GM18502 (cell line): ENCODE data around the gene FAAH2.
A peak's percentile ranks its signal among the peaks of the same experiment; 100 is the strongest.
"Not testable (repeated sequence)": the region's sequence is repeated elsewhere in the genome, so short reads cannot be mapped to it uniquely, and the experiment has no call there.

ENCODE experiments used
- ATAC-seq: cut with Tn5 transposase; IDR thresholded peaks from one replicate; pipeline ENCODE4 v1.9.1; 2021; ENCODE audit warnings: mild to moderate bottlenecking; ENCODE audit not compliant: unreplicated experiment, poor library complexity

Gene FAAH2, protein sequence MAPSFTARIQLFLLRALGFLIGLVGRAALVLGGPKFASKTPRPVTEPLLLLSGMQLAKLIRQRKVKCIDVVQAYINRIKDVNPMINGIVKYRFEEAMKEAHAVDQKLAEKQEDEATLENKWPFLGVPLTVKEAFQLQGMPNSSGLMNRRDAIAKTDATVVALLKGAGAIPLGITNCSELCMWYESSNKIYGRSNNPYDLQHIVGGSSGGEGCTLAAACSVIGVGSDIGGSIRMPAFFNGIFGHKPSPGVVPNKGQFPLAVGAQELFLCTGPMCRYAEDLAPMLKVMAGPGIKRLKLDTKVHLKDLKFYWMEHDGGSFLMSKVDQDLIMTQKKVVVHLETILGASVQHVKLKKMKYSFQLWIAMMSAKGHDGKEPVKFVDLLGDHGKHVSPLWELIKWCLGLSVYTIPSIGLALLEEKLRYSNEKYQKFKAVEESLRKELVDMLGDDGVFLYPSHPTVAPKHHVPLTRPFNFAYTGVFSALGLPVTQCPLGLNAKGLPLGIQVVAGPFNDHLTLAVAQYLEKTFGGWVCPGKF

DNA sequence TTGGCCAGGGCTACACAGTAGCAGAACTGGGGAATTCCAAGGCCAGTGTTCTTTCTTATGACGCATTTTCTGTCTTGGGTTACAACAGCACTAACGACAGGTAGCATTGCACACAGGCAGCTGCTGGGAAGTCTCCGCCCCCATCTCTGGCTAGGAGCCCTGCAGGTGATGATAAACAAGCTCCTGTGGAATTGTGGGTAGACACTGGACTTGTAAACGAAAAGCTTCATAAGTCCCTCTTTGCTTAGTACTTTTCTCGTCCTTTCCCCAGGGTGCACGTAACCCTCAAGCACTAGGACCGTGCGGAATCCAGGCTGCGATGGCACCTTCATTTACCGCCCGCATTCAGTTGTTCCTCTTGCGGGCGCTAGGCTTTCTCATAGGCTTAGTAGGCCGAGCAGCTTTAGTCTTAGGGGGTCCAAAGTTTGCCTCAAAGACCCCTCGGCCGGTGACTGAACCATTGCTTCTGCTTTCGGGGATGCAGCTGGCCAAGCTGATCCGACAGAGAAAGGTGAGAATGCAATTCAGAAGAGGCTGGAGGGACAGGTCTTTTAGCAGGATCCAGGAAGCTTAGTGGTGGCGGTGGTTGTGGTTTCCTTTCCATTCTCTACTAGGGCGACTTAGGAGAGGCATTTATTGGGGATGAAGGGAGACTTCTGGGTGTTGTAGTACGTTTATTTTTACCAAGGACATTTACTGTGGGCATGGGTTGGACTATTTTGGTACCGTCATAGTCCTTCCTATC is at the start of gene FAAH2:
Gene FAAH2 (plus strand): TSS at position 200 of the 745 bp plus-strand sequence. CDS start 120 bp downstream, at position 320.
- ATAC-seq = peak; percentile 92

DNA sequence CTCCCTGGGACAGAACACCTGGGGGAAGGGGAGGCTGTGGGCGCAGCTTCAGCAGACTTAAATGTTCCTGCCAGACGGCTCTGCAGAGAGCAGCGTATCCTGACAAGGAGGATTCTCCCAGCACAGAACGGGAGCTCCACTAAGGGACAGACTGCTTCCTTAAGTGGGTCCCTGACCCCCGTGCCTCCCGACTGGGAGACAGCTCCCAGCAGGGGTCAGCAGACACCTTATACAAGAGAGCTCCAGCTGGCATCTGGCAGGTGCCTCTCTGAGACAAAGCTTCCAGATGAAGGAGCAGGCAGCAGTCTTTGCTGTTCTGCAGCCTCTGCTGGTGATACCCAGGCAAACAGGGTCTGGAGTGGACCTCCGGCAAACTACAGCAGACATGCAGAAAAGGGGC is 44.5 kb upstream of the FAAH2 start:
- ATAC-seq = no peak

DNA sequence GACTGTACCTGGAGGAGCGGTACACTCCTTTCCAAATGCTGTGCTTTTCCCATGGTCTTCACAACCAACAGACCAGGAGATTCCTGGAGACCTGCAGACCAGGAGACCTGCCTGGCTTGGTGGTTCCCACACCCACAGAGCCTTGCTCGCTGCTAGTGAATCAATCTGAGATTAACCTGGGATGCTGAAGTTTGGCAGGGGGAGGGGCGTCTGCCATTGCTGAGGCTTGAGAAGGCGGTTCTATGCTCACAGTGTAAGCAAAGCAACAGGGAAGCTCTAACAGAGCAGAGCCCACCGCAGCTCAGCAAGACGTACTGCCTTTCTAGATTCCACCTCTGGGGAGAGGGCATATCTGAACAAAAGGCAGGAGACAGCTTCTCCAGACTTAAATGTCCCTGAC is 34.5 kb upstream of the FAAH2 start:
- no peak for ATAC-seq

DNA sequence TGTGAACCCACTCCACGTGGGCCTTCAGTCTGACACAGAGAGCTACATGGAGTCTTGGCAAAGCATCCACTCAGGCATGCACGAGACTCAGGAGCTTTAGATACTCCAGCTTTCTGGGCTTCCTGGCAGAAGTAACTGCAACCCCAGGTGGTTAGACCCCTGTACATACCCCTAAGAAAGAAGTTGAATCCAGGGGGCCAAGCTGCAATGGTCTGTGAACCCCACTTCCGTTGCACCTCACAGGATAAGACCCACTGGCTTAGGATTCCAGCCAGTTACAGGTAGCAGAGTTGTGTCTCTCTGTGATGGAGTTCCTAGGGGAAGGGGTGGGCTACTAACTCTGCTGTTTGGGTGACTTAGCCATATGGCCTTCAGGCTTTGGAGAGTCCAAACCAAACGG is 21.4 kb upstream of the FAAH2 start:
- ATAC-seq = no peak

DNA sequence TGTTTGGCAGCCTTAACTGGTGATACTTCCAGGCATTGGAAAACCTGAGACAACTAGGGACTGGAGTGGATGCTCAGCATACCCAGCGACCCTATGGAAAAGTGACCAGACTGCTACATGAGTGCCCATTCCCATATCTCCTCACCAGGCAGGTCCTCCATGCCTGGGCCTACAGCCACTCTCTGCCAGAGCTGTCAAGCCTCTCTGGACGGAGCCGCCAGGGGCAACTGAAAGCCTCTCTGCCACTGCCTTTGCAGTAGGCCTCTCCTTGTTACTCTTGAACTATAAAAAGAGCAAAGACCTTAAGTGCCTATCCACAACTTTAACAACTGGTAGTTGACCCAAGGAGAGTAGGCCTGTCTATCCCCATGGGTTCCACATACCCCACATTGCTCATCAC is 20.2 kb upstream of the FAAH2 start:
- no peak for ATAC-seq

DNA sequence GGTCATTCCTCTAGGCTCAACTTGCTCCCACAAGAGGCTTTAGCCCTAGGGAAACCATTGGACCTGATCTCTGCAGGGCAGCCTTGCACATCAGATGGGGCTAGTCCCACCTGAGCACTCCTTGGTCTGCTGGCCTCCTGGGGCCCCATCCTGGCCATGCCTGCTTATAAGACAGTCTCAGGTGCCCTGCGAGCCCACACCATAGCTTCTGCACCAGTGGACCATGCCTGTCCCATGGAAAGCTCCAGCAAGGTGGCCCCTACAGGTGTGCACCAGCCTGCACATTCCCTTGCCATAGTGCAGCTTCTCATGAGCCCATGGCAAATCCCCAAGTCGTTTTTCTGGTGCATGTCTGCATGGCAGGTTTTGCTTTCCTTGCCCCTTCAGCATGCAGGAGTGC is 19.6 kb upstream of the FAAH2 start:
- no peak for ATAC-seq

DNA sequence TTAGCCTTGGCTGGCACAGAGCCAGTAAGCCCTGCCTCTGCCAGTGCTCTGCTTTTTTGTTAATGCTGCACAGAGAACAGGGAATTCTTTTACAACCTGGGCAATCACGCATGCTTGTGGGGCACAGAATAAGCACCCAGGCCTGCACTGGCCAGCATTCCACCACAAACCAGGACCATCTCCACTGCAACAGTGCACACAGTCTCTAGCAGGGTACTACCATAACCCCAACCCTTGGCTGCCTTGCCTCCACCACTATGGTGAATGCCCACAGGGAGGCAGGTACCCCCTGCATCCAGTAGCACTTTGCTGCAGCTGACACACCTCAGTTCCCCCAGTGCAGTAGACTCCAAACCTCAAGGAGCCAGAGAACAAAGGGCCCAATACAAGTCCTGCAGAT is 19.2 kb upstream of the FAAH2 start:
- ATAC-seq = no peak

DNA sequence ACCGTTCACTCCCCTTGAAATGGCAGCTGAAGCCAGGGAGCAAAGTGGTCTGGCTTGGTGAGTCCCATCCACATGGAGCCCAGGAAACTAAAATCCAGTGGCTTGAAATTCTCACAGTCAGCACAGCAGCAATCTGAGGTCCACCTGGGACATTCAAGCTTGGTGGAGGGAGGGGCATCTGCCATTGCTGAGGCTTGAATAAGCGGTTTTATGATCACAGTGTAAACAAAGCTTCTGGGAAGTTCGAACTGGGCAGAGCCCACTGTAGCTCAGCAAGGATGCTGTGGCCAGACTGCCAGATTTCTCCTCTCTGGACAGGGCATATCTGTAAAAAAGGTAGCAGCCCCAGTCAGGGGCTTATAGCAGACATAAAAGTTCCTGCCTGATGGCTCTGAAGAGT is 15.5 kb upstream of the FAAH2 start:
- ATAC-seq = no peak

DNA sequence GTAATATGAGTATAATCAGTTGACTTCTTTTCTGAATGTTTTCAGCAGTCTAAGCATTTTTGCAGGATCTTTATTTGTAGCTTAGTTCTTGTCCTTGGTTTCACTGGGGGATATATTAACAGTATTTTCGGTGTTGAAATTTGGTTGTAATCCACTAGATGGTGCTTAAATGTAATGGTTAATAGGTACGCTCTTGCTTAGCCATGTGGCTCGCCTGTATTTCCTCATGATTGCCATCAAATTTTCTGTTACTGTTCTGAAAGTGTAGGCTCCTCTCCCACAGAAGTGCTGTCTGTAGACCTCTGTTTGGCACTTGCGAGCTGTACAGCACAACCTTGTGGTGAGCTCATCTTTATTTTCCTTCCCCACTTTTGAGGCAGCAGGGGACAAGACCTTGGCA is 3.9 kb upstream of the FAAH2 start:
- ATAC-seq = no peak

DNA sequence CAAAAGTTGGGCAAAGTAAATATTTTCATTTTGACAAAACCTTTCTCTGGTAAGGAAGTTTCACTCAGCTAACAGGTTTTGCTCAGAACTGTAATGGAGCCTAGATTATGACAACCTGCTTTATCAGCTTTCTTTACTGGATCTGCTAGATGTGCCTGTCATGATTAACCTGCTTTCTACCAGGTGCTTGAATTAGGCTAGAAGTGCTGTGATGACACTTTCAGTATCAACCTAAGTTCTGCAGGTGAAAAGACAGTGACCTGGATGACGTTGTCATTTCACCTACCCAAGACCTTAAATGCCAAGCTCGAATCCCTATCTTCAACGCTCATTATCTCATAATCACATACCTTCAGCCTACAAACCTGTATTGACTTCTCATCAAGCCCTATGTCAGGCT is 1.5 kb upstream of the FAAH2 start:
- no peak for ATAC-seq

DNA sequence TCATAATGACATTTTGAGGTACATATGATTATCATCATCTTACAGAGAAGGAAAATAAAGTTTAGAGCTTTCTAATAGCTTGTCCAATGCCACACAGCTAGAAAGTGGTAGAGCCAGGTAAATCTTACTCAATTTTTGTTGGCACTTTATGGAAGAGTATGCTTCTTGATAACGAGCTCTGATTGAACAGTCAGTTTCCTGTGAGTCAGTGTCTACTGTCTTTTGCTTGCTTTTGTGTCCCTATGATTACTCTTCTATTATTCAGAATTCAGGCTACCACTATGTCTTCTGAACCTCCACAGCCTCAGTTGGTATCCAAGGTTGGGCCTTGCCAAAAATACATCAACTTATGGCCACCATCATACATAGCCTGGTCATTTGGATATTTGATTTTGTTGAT is 2.6 kb downstream of the FAAH2 start:
- no peak for ATAC-seq

DNA sequence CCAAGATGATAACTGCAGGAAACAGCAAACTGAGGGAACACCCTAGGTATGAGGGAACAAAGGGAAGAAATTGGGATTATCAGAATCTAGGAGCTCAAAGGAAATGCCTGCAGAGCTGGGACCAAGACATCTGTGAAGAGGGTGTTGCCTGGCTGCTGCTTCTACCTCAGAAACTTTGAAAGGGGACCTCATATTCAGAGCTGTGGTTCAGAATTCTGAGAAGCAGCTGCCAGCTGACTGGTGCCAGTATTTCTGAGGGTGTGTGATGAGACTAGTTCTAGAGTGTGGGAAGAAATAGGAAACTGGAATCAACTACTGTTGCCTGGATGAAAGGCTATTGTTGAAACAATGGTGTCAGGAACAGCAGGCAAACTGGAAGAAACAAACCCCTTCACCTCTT is 8.5 kb downstream of the FAAH2 start:
- ATAC-seq = no peak

DNA sequence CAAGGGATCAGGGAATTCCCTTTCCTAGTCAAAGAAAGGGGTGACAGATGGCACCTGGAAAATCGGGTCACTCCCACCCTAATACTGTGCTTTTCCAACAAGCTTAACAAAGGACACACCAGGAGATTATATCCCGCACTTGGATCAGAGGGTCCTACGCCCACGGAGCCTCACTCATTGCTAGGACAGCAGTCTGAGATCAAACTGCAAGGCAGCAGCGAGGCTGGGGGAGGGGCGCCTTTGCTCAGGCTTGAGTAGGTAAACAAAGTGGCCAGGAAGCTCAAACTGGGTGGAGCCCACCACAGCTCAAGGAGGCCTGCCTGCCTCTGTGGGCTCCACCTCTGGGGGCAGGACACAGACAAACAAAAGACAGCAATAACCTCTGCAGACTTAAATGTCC is 9.2 kb downstream of the FAAH2 start:
- not testable (repeated sequence) for ATAC-seq

DNA sequence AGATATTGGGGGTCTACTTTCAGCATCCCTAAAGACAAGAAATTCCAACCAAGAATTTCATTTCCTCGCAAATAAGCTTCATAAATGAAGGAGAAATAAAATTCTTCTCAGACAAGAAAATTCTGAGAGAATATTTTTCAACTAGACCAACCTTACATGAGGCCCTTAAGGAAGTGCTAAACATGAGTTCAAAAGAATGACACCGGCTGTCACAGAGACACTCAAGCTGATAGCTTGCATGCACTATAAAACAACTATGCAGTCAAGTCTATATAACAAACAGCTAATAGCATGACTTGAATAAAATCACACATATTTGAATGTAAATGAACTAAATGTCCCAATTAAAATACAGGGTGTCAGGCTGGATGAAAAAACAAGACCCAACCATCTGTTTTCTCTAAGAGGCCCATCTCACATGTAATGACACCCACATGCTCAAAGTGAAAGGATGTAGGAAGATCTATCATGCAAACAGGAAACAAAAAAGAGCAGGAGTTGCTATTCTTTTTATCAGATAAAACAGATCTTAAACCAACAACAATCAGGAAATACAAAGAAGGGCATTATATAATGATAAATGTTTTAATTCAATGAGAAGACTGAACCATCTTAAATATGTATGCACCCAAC is 27.2 kb downstream of the FAAH2 start:
- no peak for ATAC-seq

DNA sequence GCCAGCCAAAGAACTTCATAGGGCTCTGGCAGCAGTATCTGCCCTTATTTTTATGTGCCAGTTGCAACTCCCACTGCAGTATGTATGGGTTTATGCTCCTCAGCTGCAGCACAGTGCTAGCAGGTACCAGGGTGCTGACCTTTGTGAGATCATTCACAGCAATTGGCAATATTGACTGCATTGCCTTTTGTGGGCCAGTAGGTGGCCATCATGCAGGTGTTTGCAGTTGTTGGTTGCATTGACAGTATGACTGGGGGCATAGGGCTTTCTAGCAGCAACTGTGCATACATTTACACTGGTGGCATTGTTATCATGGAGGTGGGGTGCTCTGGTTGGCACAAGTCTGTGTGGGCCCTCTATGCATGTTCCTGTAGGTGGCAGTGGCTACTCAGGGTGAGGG is 42.5 kb downstream of the FAAH2 start:
- ATAC-seq = no peak

DNA sequence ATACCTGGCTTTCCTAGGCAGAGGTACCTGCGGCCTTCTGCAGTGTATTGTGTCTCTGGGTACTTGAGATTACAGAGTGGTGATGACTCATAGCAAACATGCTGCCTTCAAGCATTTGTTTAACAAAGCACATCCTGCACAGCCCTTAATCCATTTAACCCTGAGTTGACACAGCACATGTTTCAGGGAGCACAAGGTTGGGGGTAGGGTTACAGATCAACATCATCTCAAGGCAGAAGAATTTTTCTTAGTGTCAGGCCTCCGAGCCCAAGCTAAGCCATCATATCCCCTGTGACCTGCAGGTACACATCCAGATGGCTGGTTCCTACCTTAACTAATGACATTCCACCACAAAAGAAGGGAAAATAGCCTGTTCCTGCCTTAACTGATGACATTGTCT is 49.3 kb downstream of the FAAH2 start:
- not testable (repeated sequence) for ATAC-seq

DNA sequence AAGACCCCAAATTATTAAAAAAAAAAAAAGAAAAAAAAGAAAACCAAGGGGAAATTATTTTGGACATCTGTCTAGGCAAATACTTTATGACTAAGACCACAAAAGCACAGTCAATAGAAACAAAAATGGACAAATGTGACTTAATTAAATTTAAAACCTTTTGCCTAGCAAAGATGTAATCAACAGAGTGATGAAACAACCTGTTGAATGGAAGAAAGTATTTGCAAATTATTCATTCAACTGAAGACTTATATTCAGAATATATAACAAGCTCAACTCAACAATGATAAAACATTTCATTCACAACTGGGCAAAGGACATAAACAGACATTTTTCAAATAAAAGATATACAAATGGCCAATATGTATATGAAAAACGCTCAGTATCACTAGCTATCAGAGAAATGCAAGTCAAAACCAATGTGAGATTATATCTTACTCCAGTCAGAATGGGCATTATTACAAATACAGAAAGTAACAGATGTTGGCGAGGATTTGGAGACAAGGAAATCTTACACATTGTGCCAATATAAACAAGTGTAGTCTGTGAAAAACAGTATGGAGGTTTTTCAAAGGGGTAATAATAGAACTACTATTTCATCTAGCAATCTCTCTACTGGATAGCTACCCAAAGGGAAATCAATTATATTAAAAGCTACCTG is 67.1 kb downstream of the FAAH2 start:
- no peak for ATAC-seq

DNA sequence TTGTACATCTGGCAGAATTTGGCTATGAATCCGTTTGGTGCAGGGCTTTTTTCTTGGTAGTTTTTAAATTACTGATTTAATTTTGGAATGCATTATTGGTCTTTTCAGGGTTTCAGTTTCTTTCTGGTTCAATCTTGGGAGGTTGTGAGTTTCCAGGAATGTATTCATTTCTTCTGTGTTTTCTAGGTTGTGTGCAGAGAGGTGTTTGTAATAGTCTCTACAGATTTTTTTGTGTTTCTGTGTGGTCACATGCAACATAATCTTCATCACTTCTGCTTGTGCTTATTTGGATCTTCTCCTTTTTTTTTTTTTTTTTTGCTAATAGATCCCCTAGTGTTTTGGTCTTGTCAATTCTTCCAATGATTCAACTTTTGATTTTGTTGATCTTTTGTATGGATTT is 77.6 kb downstream of the FAAH2 start:
- ATAC-seq = no peak

DNA sequence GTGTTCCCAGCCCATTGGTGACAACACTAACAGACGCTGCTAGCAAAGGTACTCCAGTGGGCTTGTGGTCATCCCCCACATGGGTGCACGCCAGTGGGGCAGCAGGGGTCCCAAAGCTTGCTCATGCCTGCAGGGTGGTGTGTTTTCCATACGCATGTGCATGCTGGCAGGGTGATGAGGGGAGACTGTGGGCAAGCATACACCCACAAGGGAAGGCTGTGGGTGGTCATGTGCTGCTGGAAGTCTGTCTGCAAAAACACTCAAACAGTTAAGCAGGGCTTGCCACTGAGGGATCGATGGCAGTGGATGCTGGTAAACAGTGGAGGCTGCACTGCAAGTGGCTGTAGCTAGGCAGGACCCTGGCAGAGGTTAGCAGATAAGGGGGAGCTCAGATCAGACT is 79.9 kb downstream of the FAAH2 start:
- ATAC-seq = no peak

DNA sequence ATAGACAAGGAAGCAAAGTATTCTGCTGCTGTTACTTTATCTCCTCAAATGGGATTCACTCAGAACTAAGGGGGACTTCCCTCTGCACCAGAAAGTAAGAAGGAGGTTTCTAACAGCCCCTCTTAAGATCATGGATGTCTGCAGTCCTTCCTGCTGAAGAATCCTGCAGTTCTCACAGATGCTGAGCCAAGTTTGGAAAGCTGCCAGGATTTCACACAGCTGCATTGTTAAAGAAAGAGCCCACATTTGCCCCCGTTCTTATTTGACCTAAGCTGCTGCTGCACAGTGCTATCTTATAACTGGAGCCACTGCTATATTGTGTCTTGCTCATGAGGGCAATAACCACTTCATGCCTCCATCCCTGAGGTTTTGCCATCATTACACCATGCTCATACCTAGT is 81.1 kb downstream of the FAAH2 start:
- no peak for ATAC-seq

DNA sequence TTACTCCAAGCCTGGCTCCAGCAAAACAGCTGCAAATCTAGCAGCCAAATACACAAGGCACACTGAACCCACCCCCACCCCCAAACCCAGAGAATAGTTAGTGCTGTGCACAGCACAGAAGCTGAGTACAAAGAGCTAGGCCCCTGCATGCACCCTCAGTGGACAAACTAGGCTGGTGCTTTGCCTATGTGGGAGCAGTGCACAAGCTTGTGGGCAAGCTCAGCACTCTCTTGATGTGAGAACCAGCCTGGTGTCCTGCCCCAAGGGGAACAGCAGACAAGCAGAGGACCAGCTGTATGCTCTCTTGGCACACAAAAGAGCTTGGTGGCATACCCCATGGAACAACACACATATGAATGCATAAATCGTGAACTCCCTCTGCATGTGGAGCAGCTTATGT is 81.7 kb downstream of the FAAH2 start:
- ATAC-seq = no peak
